ENCODE results near the gene SEPTIN8. TPM values are rescaled to one million over a fixed set of nuclear protein-coding genes. Genes with fewer than 3 reads are reported as not detected.

Gene SEPTIN8
- total RNA-seq, 1 donor from 2014 or later, result 26.9 TPM

- H3K27me3 Mint-ChIP-seq (ENCODE audit: unreplicated experiment), result peaks cover 6% of the 10 kb centered on the region
- DNase-seq, result no peak
- no peak overlapping the region for H3K27ac Mint-ChIP-seq (ENCODE audit: unreplicated experiment)
- peaks cover 8% of the 10 kb centered on the region for H3K4me1 Mint-ChIP-seq (ENCODE audit: low read depth, unreplicated experiment)
- H3K9me3 Mint-ChIP-seq (ENCODE audit: unreplicated experiment), result peaks cover 5% of the 10 kb centered on the region
- H3K36me3 Mint-ChIP-seq (ENCODE audit: unreplicated experiment), result no peaks in the 10 kb centered on the region
- H3K4me3 Mint-ChIP-seq (ENCODE audit: unreplicated experiment), result no peak overlapping the region
- TF ChIP-seq, protein P1, sequence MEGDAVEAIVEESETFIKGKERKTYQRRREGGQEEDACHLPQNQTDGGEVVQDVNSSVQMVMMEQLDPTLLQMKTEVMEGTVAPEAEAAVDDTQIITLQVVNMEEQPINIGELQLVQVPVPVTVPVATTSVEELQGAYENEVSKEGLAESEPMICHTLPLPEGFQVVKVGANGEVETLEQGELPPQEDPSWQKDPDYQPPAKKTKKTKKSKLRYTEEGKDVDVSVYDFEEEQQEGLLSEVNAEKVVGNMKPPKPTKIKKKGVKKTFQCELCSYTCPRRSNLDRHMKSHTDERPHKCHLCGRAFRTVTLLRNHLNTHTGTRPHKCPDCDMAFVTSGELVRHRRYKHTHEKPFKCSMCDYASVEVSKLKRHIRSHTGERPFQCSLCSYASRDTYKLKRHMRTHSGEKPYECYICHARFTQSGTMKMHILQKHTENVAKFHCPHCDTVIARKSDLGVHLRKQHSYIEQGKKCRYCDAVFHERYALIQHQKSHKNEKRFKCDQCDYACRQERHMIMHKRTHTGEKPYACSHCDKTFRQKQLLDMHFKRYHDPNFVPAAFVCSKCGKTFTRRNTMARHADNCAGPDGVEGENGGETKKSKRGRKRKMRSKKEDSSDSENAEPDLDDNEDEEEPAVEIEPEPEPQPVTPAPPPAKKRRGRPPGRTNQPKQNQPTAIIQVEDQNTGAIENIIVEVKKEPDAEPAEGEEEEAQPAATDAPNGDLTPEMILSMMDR (IDR thresholded peaks at IDR 0.05; ENCODE audit: partially characterized antibody, unreplicated experiment), result no peak
Observed at GRCh38 chr5:132733499-132734148, 43.4 kb downstream of the SEPTIN8 start.

DNA sequence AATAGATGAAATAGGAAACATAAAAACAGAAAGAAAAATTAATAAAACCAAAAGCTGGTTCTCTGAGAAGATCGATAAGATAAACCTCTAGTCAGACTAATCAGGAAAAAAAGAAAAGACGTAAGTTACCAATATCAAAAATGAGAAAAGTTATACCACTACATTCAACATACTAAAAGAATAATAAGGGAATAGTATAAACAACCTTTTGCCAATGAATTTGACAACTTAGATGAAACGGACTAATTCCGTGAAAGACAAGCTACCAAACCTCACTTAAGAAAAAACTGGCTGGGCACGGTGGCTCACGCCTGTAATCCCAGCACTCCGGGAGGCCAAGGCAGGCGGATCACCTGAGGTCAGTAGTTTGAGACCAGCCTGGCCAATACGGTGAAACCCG lies 47.1 kb downstream of the SEPTIN8 start:
- Mint-ChIP-seq H3K4me3 (ENCODE audit: unreplicated experiment) (no peak overlapping the region), H3K9me3 (ENCODE audit: unreplicated experiment) (no peaks in the 10 kb centered on the region), H3K4me1 (ENCODE audit: low read depth, unreplicated experiment) (peaks cover 6% of the 10 kb centered on the region), H3K36me3 (ENCODE audit: unreplicated experiment) (no peaks in the 10 kb centered on the region), H3K27ac (ENCODE audit: unreplicated experiment) (no peak overlapping the region), H3K27me3 (ENCODE audit: unreplicated experiment) (no peaks in the 10 kb centered on the region)
- TF ChIP-seq, protein P1 (IDR thresholded peaks at IDR 0.05; ENCODE audit: partially characterized antibody, unreplicated experiment), result no peak
- DNase-seq, result no peak

DNA sequence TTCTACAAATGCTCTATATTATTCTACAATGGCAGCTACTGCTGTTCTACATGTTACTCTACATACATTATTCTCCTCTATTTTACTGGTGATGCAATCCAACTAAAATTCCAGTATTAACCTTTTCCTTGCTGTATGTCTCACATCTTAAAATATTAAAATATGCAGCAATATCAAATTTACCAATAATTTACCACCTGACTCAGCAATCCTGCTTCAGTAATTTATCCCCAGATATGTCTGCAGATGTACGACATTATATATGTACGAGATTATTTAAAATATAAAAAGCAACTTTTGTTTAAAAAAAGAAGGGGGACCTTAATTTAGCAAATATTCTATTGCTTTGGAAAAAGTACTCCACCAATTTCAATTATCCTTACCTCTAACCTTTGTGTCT lies 51.3 kb downstream of the SEPTIN8 start:
- no peak overlapping the region for H3K4me3 Mint-ChIP-seq (ENCODE audit: unreplicated experiment)
- H3K36me3 Mint-ChIP-seq (ENCODE audit: unreplicated experiment), result no peaks in the 10 kb centered on the region
- no peaks in the 10 kb centered on the region for H3K27me3 Mint-ChIP-seq (ENCODE audit: unreplicated experiment)
- TF ChIP-seq, protein P1 (IDR thresholded peaks at IDR 0.05; ENCODE audit: partially characterized antibody, unreplicated experiment), result no peak
- DNase-seq, result no peak
- no peak overlapping the region for H3K27ac Mint-ChIP-seq (ENCODE audit: unreplicated experiment)
- no peaks in the 10 kb centered on the region for H3K4me1 Mint-ChIP-seq (ENCODE audit: low read depth, unreplicated experiment)
- H3K9me3 Mint-ChIP-seq (ENCODE audit: unreplicated experiment), result no peaks in the 10 kb centered on the region

- Mint-ChIP-seq H3K27me3 (ENCODE audit: unreplicated experiment) (peaks cover 1% of the 10 kb centered on the region), H3K9me3 (ENCODE audit: unreplicated experiment) (no peaks in the 10 kb centered on the region), H3K4me1 (ENCODE audit: low read depth, unreplicated experiment) (no peaks in the 10 kb centered on the region), H3K27ac (ENCODE audit: unreplicated experiment) (no peak overlapping the region), H3K4me3 (ENCODE audit: unreplicated experiment) (no peak overlapping the region), H3K36me3 (ENCODE audit: unreplicated experiment) (no peaks in the 10 kb centered on the region)
- TF ChIP-seq, protein P1 (IDR thresholded peaks at IDR 0.05; ENCODE audit: partially characterized antibody, unreplicated experiment), result no peak
- DNase-seq, result no peak
Observed at GRCh38 chr5:132718544-132719312, 58.3 kb downstream of the SEPTIN8 start.

Measured in glutamatergic neuron (in vitro differentiated cells).